Central memory CD4-positive, alpha-beta T cell (primary cell): ENCODE data around the gene DSCAML1.

ENCODE experiments used
- DNase-seq: peaks from one replicate; pipeline ENCODE4 v3.0.0; 2022
- total RNA-seq, 3 experiments: gene quantifications; one replicate each; lab custom pipeline; 2026; lab: John Stamatoyannopoulos, UW

The DSCAML1 gene
- total RNA-seq = 0 to 0.33 (median 0.14) reads per million in 3 experiments

GRCh38 chr11:117796872-117797529, at the start of gene DSCAML1:
TSS of gene DSCAML1 (minus strand) at chr11:117797216. CDS start at chr11:117797079, 137 bp downstream.
- no peak for DNase-seq

DNA sequence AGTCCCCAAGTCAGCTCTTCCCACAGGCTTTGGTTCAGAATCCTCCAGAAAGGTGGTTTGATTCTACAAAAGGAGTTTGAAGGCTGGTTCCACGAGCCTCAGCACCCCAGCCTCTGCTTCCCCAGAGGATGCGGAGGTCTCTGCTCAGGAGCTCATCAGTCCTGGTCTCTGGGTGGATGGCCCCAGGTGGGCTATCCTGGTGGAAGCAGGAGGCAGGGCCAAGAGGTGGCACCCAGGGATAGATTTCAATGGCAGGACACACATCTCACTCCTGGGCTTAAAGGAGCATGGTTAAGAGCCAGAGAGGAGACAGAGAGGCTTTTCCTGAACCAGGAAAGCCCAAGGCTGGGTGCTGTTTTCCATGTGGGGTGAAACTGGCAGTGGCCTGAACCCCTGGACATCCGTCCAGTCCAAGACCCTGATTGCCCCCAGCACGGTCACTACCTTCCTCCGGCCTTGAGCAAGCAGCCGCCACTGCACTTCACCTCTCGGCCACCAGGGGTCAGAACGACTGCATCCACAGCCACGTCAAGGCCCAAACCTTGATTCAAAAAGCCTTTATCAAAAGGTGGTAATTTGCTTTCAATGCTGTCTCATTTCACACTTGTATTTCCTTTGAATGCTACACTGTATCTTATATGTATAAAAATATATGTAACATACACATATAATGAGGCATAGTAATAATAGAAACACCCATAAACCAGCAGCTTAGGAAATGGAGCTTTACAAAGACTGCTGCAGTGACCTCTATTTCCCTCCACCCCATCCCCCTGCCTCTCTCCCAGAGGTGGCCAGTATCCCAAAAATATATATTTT, 46.9 kb upstream of the DSCAML1 start:
- DNase-seq = peak; percentile 64

GRCh38 chr11:117842131-117842941, 45.3 kb upstream of the DSCAML1 start:
- DNase-seq = no peak

- DNase-seq = no peak
These were observed 44.6 kb upstream of the DSCAML1 start for GRCh38 chr11:117841551-117842031.

GRCh38 chr11:117840881-117841550, 44.0 kb upstream of the DSCAML1 start:
- DNase-seq = no peak

- DNase-seq = no peak
These were observed 43.2 kb upstream of the DSCAML1 start for GRCh38 chr11:117839936-117840813.

DNA sequence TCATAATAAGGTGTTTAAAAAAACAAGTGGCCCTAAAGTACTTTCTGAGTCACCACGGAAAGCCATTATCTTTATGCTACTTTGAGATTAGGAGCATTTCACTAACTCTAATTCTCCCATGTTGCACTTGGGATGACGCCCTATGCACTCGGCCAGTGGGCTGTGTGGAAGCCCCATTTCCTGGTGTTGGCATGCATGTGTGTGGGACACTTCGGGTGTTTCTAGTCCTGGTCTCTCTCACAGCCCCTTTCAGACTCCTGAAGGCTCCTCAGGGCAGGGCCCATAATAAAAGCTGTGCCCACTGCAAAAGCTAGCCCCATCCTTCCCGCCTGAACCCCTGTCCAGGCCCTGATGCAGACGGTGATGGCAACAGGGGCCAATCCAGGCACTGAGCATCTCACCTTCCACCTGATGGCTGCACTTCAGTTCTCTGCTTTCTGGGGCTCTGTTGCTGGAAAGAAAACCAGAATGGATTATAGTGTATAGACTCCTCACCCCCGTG, 42.4 kb upstream of the DSCAML1 start:
- no peak for DNase-seq

GRCh38 chr11:117838901-117839300, 41.9 kb upstream of the DSCAML1 start:
- no peak for DNase-seq

- no peak for DNase-seq
These were observed 40.8 kb upstream of the DSCAML1 start for GRCh38 chr11:117837791-117838190.

DNA sequence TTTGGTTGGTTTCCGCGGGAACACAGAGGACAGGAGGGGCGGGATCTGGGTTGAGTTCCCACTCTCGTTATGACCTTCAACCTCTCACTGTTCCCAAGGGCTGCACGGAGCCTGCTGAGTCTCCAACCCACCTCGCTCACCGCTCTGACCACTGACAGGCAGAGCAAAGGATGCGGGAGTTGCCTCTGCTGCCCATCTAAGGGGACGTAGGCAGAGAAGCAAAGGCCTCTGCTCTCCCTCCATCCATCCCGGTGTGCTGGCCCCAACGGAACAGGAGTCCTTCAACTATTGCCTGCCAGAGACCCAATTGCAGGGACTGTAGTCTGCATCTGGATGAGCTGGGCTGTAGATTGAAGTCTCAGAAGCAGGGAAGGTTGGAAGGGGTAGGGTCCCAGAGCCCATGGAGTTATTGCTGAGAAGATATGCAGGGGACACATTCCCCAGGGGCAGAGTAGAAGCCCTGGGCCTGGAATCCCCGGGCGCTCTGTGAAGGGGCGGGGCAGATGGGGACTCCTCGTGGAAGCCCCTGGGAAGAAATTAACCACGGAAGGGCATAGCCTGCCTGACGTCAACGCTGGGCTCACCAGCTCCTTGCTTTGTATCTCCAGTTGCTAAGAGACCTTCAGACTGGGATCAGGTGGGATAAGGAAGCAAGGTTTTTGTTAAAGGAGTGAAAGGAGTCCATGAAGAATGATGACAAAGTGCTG, 40.2 kb upstream of the DSCAML1 start:
- DNase-seq = no peak

GRCh38 chr11:117836077-117836960, 39.3 kb upstream of the DSCAML1 start:
- no peak for DNase-seq

DNA sequence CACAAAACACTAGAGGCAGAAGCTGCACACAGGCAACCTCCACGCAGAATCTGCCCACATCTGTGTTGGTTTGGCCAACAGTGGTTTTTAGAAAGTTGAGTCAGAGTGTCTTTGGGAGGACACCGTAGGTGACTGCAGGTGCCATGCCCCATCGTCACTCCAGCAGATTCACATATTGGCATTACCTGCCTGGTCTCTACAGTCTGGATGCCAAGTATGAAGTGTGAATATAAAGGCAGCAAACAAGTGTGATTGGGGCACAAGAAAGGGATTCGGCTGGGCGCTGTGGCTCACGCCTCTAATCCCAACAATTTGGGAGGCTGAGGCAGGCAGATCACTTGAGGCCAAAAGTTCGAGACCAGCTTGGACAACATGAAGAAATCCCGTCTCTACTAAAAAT, 38.6 kb upstream of the DSCAML1 start:
- no peak for DNase-seq

GRCh38 chr11:117834838-117835443, 37.9 kb upstream of the DSCAML1 start:
- DNase-seq = no peak

DNA sequence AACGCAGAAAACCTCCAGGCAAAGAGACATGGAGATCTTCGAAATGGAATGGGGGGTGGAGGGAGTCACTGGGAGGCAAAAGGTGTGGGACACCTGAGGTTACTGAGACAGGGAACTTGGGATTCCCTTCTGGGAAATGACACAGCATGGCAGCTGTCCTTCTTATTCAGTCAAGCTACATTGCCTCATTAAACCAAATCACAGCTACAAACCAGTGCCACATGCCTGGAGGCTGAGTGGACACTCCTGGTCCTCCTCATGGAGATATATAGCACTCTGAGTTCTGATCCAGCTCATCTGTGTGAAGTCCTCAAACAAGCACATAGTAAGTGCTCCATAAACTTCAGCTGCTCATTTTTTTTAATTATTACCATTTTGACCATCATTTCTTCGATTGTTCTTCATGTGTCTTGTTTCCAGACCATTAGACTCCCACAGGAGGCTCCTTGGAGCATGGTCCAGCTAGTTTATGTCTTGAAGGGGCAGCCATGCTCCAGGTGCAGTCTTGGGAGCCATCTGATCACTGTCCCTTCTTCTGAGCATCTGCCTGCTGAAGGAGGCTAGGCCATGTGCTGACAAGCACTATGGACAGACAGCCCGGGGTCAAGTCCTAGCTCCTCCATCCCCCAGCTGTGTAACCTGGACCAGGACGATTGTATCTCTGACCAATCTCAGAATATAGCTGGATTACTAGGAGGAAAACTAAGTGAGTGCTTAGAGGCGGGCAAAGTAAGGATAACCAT, 37.2 kb upstream of the DSCAML1 start:
- DNase-seq = no peak

DNA sequence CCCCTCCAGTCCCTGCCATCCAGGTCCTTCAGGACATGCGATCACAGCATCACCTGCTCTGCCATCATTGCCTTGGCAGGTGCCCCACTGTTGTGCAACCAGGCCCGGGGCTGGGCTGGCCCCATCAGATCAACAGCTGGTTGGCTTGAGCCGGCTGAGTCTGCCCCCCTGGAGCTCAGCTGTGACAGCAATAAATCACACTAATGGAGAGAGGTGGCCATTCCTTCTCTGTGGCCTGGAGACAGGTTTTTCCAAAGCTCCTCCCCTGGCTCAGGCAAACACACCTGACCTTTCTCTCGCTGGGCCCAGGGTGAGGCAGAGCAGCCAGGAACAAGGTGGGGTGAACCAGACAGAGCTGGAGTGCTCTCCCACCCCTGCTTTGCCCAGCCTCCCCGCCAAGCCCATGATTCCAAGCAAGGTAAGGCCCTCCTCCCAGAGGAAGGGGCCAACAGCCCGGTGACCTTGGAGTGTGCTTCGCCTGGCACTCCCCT, 36.4 kb upstream of the DSCAML1 start:
- no peak for DNase-seq

DNA sequence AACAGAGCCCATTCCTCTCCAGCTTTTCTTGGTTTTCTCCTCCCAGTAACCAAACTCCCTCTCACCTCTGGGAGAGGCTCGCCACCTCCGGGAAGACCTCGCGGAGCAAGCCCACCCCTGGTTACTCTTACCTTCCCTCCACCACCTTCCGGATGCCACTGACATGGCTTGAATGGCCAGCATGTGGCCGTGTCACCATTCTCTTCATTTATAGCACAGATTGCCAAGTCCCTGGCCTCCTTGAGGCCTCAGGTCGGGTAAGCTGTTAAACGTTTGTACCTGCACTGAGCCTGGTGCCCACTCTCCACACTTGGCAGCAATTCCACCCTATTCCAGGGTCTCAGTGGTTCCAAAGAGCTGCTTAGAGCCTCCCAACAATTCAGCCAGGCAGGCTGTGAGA, 35.5 kb upstream of the DSCAML1 start:
- no peak for DNase-seq

GRCh38 chr11:117831661-117832415, 34.8 kb upstream of the DSCAML1 start:
- no peak for DNase-seq
